Testis (tissue), 2 donors: ENCODE measurements around the gene MACF1.

Source experiments
- CTCF ChIP-seq, 3 experiments: fragments of 450-650 bp in 2 of 3; fragments of 200-600 bp in 1 of 3; sonication (generic) in 1 of 3; IDR thresholded peaks; one replicate each; pipeline ENCODE4 v1.5.1; 2016 to 2019; ENCODE audit warnings: antibody characterized with exemption in 3 of 3, mild to moderate bottlenecking in 2 of 3, moderate library complexity in 1 of 3
- POLR2A ChIP-seq: fragments of 450-650 bp; IDR thresholded peaks from one replicate; pipeline ENCODE4 v1.6.1; 2017; ENCODE audit warnings: antibody characterized with exemption, mild to moderate bottlenecking, moderate library complexity

- TF ChIP-seq CTCF (IDR thresholded peaks at IDR 0.05) = no peak
- no peak for TF ChIP-seq POLR2A
Observed at GRCh38 chr1:39157304-39157703, 47.2 kb upstream of the MACF1 start.
